Stimulated activated CD4-positive, alpha-beta T cell treated with anti-CD3 and anti-CD28 coated beads, Interleukin-2, amount 100 ng/mL, for 4 hours (primary cell): Measurements from ENCODE around the gene TUBB2A.

Experiments
- DNase-seq: peaks from one replicate; pipeline ENCODE4 v3.0.0-alpha.2; 2020; ENCODE audit warnings: low read depth

TUBB2A gene

DNA sequence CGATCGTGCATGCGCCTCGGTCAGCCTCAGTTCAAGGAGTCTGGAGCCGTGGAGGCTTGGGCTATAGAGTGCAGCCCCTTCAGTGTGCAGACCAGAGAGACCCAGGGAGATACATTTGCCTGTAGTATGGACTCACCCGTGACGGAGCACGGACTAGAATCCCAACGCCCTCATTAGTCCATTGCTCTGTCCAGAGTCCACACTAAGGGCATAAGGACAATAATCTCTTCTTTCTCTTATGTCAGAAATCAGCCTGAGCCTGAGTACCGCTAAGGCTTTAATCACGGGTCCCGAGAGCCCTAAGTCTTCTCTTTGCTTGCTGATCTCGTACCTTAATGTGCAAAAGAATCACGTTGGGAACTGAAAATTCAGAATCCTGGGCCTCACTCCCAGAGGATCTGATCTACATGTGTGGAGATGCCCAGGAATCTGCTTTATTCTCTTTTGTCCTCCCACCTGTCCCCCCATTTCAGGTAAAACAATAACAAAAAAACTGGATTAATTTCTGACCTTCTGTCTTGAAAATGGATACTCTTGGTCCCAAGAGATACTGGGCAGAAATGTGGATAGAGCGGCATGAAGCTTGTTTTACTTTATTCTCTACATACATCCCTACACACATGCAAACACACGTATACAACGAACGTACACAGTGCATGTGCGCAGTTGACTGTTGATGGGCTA is 38.2 kb downstream of the TUBB2A start:
- DNase-seq = no peak

DNA sequence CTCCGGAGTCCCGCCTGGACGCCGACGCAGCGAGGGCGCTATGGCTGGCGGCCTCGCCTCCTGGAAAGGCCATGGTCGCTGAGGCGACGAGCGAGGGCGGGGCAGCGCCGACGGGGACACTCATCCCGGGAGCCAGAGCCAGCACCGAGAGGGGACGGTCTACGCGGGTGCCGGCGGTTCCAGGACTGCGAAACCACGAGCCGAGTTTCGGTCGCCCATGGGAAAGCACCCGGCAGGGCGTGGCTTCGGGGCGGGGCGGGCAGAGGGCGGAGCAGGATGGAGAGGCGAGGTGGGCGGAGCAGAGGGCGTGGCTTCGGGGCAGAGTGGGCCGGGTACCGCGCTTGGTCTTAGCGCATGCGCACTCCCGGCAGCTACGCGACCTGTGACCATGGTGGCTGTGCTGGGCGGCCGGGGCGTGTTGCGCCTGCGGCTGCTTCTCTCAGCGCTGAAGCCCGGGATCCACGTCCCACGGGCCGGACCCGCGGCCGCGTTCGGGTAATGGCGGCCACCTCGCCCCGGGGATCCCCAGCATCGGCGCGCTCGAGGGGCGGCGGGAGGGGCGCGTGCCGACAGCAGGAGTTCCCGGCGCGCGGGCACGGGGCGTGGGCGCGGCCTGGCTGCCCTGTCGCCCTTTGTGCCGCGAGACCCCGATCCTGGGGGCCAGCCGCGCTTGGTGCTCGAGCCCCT is 38.8 kb downstream of the TUBB2A start, which contains the start of gene BPHL:
Gene BPHL (plus strand): TSS at position 359 of the 687 bp plus-strand sequence. CDS start 30 bp downstream, at position 389.
- DNase-seq = peak; percentile 99

DNA sequence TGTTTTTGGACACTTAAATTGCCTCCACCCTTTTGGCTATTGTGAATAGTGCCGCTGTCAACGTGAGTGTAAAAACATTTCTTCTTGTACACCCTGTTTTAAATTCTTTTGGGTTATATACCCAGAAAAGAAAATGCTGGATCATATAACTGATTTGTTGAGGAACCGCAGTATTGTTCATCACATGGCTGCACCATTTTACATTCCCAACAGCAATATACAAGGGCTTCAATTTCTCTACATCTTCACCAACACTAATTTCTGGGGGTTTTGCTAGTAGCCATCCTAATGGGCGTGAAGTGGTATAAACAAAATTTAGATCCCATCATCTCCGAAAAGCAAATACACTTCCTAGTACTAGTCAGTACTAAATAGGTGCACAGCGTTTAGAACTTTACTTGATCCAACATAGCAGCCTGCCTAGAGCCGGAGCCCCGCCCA is 39.4 kb downstream of the TUBB2A start:
- no peak for DNase-seq

DNA sequence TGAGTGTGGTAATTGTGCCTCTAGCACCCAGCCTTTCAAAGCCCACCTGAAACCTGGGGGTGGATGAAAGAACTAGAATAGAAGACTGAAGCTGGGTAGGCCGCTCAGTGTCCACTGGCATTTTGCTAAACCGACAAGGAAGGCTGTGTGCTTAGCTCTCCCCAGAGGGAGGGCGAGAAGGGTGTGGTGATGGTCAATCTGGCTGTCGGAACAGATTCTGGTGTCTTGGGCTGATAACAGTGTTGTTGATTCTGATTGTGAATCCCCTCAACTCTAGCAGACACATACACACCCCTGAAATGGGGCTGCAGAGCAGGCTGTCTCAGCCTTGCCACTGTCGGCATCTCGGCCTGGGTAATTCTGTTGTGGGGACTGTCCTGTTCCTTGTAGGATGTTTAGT is 43.0 kb downstream of the TUBB2A start:
- no peak for DNase-seq

DNA sequence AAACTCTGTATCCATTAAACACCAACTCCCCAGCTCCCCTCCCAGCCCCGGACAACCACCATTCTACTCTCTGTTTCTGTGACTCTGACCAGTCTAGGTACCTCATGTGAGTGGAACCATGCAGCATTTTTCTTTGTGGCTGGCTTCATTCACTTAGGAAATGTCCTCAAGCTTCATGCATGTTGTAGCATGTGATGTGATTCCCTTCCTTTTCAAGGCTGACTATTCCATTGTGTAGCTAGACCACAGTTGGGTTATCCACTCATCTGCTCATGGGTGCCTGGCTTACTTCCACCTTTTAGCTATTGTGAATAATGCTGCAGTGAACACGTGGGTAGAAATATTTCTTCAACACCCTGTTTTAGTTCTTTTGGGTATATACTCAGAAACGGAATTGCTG is 47.6 kb downstream of the TUBB2A start:
- no peak for DNase-seq

DNA sequence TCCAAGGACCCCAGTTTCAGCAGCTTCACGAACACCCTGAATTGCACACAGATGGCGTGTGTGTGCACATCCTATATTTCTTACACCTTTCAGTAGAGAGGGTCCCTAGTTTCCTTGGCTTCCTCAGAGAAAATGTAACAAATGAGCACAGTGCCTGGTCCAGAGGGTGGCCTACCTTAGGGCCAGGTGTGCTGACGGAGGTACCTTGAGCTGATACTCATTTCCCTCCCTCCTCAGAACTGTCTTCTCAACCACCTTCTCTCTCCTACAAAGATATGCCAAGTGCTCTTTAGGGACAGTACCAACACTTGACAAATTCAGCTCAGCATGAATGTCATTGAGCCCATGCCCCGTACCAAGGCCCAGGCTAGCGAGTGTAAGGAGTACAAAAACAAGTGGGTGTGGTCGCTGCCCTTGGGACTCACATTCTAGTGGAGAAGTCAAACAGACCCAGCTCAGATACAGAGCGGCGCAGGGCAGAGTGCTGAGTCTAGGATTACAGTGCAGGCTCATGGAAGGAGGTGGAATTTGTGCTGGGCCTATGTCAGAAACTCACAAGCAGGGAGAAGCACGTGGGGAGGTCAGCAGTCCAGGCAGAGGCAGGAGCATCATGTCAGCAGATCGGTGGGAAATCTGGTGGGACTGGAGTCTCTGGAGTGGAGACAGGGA is 48.5 kb downstream of the TUBB2A start:
- no peak for DNase-seq
